ENCODE results near the gene PPM1L.
A peak's percentile ranks its signal among the peaks of the same experiment; 100 is the strongest.
"Not testable (repeated sequence)": the region's sequence is repeated elsewhere in the genome, so short reads cannot be mapped to it uniquely, and the experiment has no call there.

Gene PPM1L

DNA sequence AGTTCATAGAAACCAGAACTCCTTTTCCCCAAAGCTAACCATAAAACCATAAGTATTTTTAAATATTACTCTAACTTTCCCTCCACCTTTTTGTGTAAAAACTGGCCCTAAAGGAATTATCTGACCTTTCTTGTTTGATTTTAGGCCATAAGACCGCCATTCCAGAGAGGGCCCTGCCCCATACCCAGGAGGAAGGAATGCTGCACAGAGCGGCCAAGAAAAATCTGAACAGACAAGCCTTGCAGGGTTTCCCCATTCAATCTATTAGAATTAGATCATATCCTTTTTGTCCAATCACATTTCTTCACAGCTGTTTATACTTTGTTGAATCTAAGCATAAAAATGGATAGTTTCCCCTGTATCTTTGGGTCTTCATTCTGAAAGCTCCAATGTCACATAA, 252.1 kb downstream of the PPM1L start:
- Histone ChIP-seq H3K23ac (ENCODE audit: low read length) (no peak overlapping the region), H3K36me3 (ENCODE audit: control insufficient read depth in 1 of 2, insufficient read depth in 2 of 2, low read length in 2 of 2) (no peaks in the 10 kb centered on the region), H3K4me3 (ENCODE audit: low read depth, low read length) (no peak overlapping the region), H3K79me1 (ENCODE audit: low read length) (peaks cover 7% of the 10 kb centered on the region), H3K79me2 (ENCODE audit: control insufficient read depth, insufficient read depth, low read length, poor library complexity) (no peaks in the 10 kb centered on the region), H2AFZ (ENCODE audit: insufficient read depth, low read length, poor library complexity) (no peak overlapping the region), H3K4ac (ENCODE audit: low read depth, low read length) (no peak overlapping the region), H3K27me3 (ENCODE audit: insufficient read depth, low read length) (no peaks in the 10 kb centered on the region), H3K4me1 (ENCODE audit: control insufficient read depth in 1 of 2, insufficient read depth in 2 of 2, low read length in 2 of 2) (peaks cover 4 to 9% of the 10 kb centered on the region in 2 experiments), H2AK5ac (ENCODE audit: low read length) (no peak overlapping the region), H2BK12ac (ENCODE audit: low read length) (no peak overlapping the region), H3K9me3 (ENCODE audit: insufficient read depth, low read depth, low read length) (no peaks in the 10 kb centered on the region), H4K12ac (ENCODE audit: low read depth, low read length) (no peak overlapping the region), H4K8ac (ENCODE audit: low read depth, low read length) (no peak overlapping the region), H3K27ac (ENCODE audit: low read depth, low read length) (peak overlapping the region; percentile 89), H3K14ac (ENCODE audit: low read length) (peak overlapping the region; percentile 60), H3K9ac (ENCODE audit: low read length) (no peak overlapping the region), H2BK5ac (ENCODE audit: low read depth, low read length, poor library complexity) (peak overlapping the region; percentile 88), H3K18ac (ENCODE audit: low read length) (no peak overlapping the region), H4K91ac (ENCODE audit: low read depth, low read length) (no peak overlapping the region), H2BK120ac (ENCODE audit: insufficient read depth, low read length, poor library complexity) (peak overlapping the region; percentile 75), H3K4me2 (ENCODE audit: low read length) (no peak overlapping the region)
- DNase-seq = peak; percentile 70 to 84
- WGBS (ENCODE audit: extremely low coverage, insufficient coverage, insufficient read length) = no CpG with 5 or more reads among the region's 2 CpGs

DNA sequence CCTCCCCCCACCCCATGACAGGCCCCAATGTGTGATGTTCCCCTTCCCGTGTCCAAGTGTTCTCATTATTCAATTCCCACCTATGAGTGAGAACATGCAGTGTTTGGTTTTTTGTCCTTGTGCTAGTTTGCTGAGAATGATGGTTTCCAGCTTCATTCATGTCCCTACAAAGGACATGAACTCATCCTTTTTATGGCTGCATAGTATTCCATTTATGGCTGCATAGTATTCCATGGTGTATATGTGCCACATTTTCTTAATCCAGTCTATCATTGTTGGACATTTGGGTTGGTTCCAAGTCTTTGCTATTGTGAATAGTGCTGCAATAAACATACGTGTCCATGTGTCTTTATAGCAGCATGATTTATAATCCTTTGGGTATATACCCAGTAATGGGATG, 254.1 kb downstream of the PPM1L start:
- WGBS (ENCODE audit: extremely low coverage, insufficient coverage, insufficient read length) = no CpG with 5 or more reads among the region's 2 CpGs
- H3K9ac ChIP-seq (ENCODE audit: low read length); DNase-seq; H3K4me2 ChIP-seq (ENCODE audit: low read length); H2AFZ ChIP-seq (ENCODE audit: insufficient read depth, low read length, poor library complexity); H4K12ac ChIP-seq (ENCODE audit: low read depth, low read length); H4K91ac ChIP-seq (ENCODE audit: low read depth, low read length); H2BK120ac ChIP-seq (ENCODE audit: insufficient read depth, low read length, poor library complexity); H3K23ac ChIP-seq (ENCODE audit: low read length); H2AK5ac ChIP-seq (ENCODE audit: low read length); H3K4ac ChIP-seq (ENCODE audit: low read depth, low read length); H3K4me3 ChIP-seq (ENCODE audit: low read depth, low read length); H3K9me3 ChIP-seq (ENCODE audit: insufficient read depth, low read depth, low read length); H3K36me3 ChIP-seq (ENCODE audit: control insufficient read depth in 1 of 2, insufficient read depth in 2 of 2, low read length in 2 of 2); H3K27me3 ChIP-seq (ENCODE audit: insufficient read depth, low read length); H3K4me1 ChIP-seq (ENCODE audit: control insufficient read depth in 1 of 2, insufficient read depth in 2 of 2, low read length in 2 of 2); H3K79me2 ChIP-seq (ENCODE audit: control insufficient read depth, insufficient read depth, low read length, poor library complexity); H3K18ac ChIP-seq (ENCODE audit: low read length); H3K27ac ChIP-seq (ENCODE audit: low read depth, low read length); H2BK12ac ChIP-seq (ENCODE audit: low read length); H2BK5ac ChIP-seq (ENCODE audit: low read depth, low read length, poor library complexity); H4K8ac ChIP-seq (ENCODE audit: low read depth, low read length); H3K79me1 ChIP-seq (ENCODE audit: low read length); H3K14ac ChIP-seq (ENCODE audit: low read length): not testable (repeated sequence)

DNA sequence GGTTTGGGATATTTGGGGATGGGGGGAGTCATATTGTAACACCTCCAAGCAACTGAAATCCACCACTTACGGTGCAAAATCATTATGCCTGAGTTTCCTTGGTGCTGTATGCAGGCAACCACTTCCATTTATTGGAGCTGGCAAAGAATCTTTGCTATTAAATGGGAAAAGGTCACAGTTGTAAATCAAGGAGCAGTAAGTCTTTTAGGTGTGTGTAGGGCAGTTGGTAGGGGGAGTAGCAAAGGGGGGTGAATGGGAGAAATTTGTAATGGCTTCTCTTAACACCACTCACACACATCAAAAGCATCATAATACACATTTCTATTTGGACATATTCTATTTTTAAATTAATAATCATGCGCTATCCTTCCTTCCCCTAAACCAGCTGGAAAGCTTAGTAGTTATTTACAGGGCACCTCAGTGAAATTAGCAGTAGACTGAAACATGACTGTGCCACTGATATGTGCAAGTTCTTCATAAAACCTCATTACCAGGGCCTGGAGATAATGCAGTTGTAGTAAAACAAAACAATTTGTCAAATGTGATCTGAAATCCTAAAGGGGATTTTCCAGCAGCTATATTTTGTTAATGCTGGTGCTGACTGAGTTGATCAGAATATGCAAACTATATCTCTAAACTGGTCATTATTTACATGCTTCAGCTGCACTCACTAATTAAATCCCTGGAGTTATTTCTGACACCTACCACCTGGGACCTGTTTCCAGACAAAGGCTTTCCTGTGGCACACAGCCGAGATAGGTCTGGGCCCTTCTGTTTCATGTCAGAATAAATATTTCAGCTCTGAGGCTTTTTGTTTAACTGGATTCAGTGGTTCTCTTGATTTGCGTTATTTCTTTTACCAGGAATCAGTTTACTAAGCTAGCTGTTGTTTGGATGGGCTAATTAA, 259.1 kb downstream of the PPM1L start:
- no peak overlapping the region for H3K23ac ChIP-seq (ENCODE audit: low read length)
- H3K18ac ChIP-seq (ENCODE audit: low read length) = no peak overlapping the region
- H4K8ac ChIP-seq (ENCODE audit: low read depth, low read length) = no peak overlapping the region
- no peak overlapping the region for H3K14ac ChIP-seq (ENCODE audit: low read length)
- no peak for DNase-seq
- H3K79me2 ChIP-seq (ENCODE audit: control insufficient read depth, insufficient read depth, low read length, poor library complexity) = no peaks in the 10 kb centered on the region
- no peak overlapping the region for H3K27ac ChIP-seq (ENCODE audit: low read depth, low read length)
- no CpG with 5 or more reads among the region's 4 CpGs for WGBS (ENCODE audit: extremely low coverage, insufficient coverage, insufficient read length)
- no peaks in the 10 kb centered on the region for H3K9me3 ChIP-seq (ENCODE audit: insufficient read depth, low read depth, low read length)
- H3K4me3 ChIP-seq (ENCODE audit: low read depth, low read length) = no peak overlapping the region
- no peaks in the 10 kb centered on the region for H3K27me3 ChIP-seq (ENCODE audit: insufficient read depth, low read length)
- H2AK5ac ChIP-seq (ENCODE audit: low read length) = no peak overlapping the region
- H4K91ac ChIP-seq (ENCODE audit: low read depth, low read length) = peak overlapping the region; percentile 47
- H3K79me1 ChIP-seq (ENCODE audit: low read length) = peaks cover 6% of the 10 kb centered on the region
- H3K36me3 ChIP-seq (ENCODE audit: control insufficient read depth in 1 of 2, insufficient read depth in 2 of 2, low read length in 2 of 2) = no peaks in the 10 kb centered on the region
- H2BK120ac ChIP-seq (ENCODE audit: insufficient read depth, low read length, poor library complexity) = peak overlapping the region; percentile 43
- no peak overlapping the region for H4K12ac ChIP-seq (ENCODE audit: low read depth, low read length)
- H2AFZ ChIP-seq (ENCODE audit: insufficient read depth, low read length, poor library complexity) = no peak overlapping the region
- peaks cover 0 to 6% of the 10 kb centered on the region in 2 experiments for H3K4me1 ChIP-seq (ENCODE audit: control insufficient read depth in 1 of 2, insufficient read depth in 2 of 2, low read length in 2 of 2)
- no peak overlapping the region for H3K4ac ChIP-seq (ENCODE audit: low read depth, low read length)
- H3K4me2 ChIP-seq (ENCODE audit: low read length) = no peak overlapping the region
- H3K9ac ChIP-seq (ENCODE audit: low read length) = no peak overlapping the region
- peak overlapping the region; percentile 8 for H2BK12ac ChIP-seq (ENCODE audit: low read length)
- H2BK5ac ChIP-seq (ENCODE audit: low read depth, low read length, poor library complexity) = peak overlapping the region; percentile 1

DNA sequence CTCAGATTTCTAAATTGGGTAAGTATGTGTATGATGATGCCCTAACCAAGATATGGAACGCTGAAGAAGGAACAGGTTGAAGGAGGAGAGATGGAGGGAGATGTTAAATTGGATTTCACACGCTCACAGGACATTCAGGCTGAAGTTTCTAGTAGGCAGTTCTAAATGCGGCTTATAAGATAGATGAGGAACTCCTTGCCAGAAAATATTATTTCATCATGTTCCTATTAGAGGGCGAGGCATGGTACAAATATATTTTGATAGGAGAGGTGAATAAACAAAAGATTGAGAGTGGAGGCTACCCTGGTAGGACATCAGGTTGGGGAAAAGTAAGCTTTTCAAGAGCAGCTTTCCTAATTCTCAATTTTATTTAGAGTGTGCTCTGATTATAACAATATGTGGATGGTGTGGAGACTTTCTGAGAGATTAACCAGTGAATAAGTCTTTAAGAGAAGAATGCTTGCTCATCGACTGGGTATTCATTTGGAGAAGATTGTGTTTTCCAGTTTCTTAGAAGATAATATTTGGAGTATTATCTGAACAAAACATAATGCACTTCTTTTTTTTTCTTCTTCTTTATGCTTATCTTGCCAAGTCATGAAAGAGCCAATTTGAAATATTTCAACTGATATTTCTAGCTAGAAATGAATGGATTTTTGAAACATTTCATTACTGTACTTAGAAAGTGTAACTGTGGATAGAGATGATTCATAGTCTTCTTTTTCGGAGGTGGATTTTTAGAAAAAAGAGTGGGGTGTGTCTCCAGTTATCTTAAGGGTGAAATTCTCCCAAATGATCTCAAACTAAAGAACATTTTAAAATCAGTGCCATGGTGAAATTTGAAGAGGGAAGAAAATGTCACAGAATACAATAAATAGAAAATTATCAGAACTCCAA, 260.6 kb downstream of the PPM1L start:
- no peaks in the 10 kb centered on the region for H3K79me2 ChIP-seq (ENCODE audit: control insufficient read depth, insufficient read depth, low read length, poor library complexity)

More for the DNA sequence above, 260.6 kb downstream of the PPM1L start:
- no peak overlapping the region for H2AFZ ChIP-seq (ENCODE audit: insufficient read depth, low read length, poor library complexity)
- no peaks in the 10 kb centered on the region for H3K27me3 ChIP-seq (ENCODE audit: insufficient read depth, low read length)
- H4K91ac ChIP-seq (ENCODE audit: low read depth, low read length) = no peak overlapping the region
- H4K8ac ChIP-seq (ENCODE audit: low read depth, low read length) = no peak overlapping the region
- H2BK12ac ChIP-seq (ENCODE audit: low read length) = no peak overlapping the region
- no peak overlapping the region for H3K4ac ChIP-seq (ENCODE audit: low read depth, low read length)
- DNase-seq = peak in 1 of 2 donors; percentile 16
- H2BK5ac ChIP-seq (ENCODE audit: low read depth, low read length, poor library complexity) = no peak overlapping the region
- no peak overlapping the region for H4K12ac ChIP-seq (ENCODE audit: low read depth, low read length)
- no peak overlapping the region for H3K18ac ChIP-seq (ENCODE audit: low read length)
- no peak overlapping the region for H3K9ac ChIP-seq (ENCODE audit: low read length)
- H3K4me2 ChIP-seq (ENCODE audit: low read length) = no peak overlapping the region
- H2AK5ac ChIP-seq (ENCODE audit: low read length) = no peak overlapping the region
- peaks cover 0 to 6% of the 10 kb centered on the region in 2 experiments for H3K4me1 ChIP-seq (ENCODE audit: control insufficient read depth in 1 of 2, insufficient read depth in 2 of 2, low read length in 2 of 2)
- H3K79me1 ChIP-seq (ENCODE audit: low read length) = peaks cover 6% of the 10 kb centered on the region
- H3K14ac ChIP-seq (ENCODE audit: low read length) = no peak overlapping the region
- peak overlapping the region; percentile 31 for H2BK120ac ChIP-seq (ENCODE audit: insufficient read depth, low read length, poor library complexity)
- no peaks in the 10 kb centered on the region for H3K9me3 ChIP-seq (ENCODE audit: insufficient read depth, low read depth, low read length)
- no peak overlapping the region for H3K23ac ChIP-seq (ENCODE audit: low read length)
- no peak overlapping the region for H3K4me3 ChIP-seq (ENCODE audit: low read depth, low read length)
- H3K27ac ChIP-seq (ENCODE audit: low read depth, low read length) = no peak overlapping the region
- no CpG with 5 or more reads among the region's 6 CpGs for WGBS (ENCODE audit: extremely low coverage, insufficient coverage, insufficient read length)
- no peaks in the 10 kb centered on the region for H3K36me3 ChIP-seq (ENCODE audit: control insufficient read depth in 1 of 2, insufficient read depth in 2 of 2, low read length in 2 of 2)

Data from trophoblast cell (in vitro differentiated cells and primary cell).